Measurements from ENCODE around the gene FBLN5.

Gene FBLN5

GRCh38 chr14:91961297-91962220 lies 14.1 kb upstream of the FBLN5 start:
- CTCF ChIA-PET: interaction anchor here (0.6 to 2.0 kb wide), 4 partner anchors 35 to 1544 kb away, joined by 3 to 6 read pairs (median 4); no protein-coding TSS in a partner anchor
- H3K4me3 Mint-ChIP-seq: no peak overlapping the region
- H3K36me3 Mint-ChIP-seq: no peaks in the 10 kb centered on the region
- DNase-seq: no peak
- peaks cover 12% of the 10 kb centered on the region for H3K27me3 Mint-ChIP-seq
- H3K9me3 Mint-ChIP-seq: no peaks in the 10 kb centered on the region
- no peak overlapping the region for H3K27ac Mint-ChIP-seq
- H3K4me1 Mint-ChIP-seq: no peaks in the 10 kb centered on the region

DNA sequence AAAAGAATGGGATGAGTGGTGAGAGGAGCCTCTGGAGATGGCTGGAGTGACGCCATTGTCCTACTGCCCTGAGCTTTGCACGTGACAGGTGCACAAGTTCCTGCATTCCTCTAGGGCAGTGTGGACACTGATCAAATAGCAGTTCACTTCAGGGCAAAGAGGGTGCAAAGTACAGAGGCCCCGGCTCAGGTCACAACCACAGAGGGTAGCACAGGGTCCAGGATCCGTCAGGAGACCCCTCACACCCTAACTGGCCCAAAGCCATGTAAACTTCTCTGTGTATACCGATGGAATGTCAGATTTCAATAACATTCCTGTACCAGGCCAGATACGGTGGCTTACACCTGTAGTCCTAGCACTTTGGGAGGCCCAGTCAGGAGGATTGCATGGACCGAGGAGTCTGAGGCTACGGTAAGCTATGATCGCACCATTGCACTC lies 10.4 kb upstream of the FBLN5 start:
- no peak for DNase-seq
- H3K27ac Mint-ChIP-seq: no peak overlapping the region
- no peak overlapping the region for H3K4me3 Mint-ChIP-seq
- no peaks in the 10 kb centered on the region for H3K4me1 Mint-ChIP-seq
- CTCF ChIA-PET: no interaction called here
- H3K27me3 Mint-ChIP-seq: peaks cover 22% of the 10 kb centered on the region
- no peaks in the 10 kb centered on the region for H3K9me3 Mint-ChIP-seq
- no peaks in the 10 kb centered on the region for H3K36me3 Mint-ChIP-seq

DNA sequence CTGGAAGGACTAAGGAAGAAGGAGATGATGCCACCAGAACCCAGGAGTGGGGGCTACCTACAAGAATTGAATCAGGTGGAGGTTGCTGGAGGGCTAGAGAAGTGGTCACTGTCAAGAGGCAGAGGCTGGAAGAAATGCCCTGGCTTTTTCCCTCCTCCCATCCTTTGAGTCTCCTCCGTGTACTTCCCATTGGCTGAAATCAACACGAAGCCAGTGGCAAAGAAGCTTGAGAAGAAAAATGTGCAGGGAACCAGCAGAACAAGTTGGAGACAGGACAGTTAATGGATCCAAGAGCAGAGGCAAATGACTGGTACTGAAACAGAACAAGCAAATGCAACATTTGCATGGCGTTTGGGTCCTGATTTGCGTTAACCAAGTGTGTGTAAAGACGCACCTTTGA lies 9.1 kb upstream of the FBLN5 start:
- CTCF ChIA-PET: no interaction called here
- Mint-ChIP-seq H3K9me3 (no peaks in the 10 kb centered on the region), H3K4me1 (no peaks in the 10 kb centered on the region), H3K27me3 (peaks cover 22% of the 10 kb centered on the region), H3K36me3 (no peaks in the 10 kb centered on the region), H3K4me3 (no peak overlapping the region), H3K27ac (no peak overlapping the region)
- no peak for DNase-seq

GRCh38 chr14:91955168-91955567 lies 7.7 kb upstream of the FBLN5 start:
- peaks cover 27% of the 10 kb centered on the region for H3K27me3 Mint-ChIP-seq
- no peak for DNase-seq
- CTCF ChIA-PET: interaction anchor here (0.7 kb wide), 1 partner anchor 9 kb away, joined by 3 read pairs; no protein-coding TSS in a partner anchor
- H3K4me1 Mint-ChIP-seq: no peaks in the 10 kb centered on the region
- no peaks in the 10 kb centered on the region for H3K9me3 Mint-ChIP-seq
- H3K4me3 Mint-ChIP-seq: no peak overlapping the region
- H3K27ac Mint-ChIP-seq: no peak overlapping the region
- no peaks in the 10 kb centered on the region for H3K36me3 Mint-ChIP-seq

DNA sequence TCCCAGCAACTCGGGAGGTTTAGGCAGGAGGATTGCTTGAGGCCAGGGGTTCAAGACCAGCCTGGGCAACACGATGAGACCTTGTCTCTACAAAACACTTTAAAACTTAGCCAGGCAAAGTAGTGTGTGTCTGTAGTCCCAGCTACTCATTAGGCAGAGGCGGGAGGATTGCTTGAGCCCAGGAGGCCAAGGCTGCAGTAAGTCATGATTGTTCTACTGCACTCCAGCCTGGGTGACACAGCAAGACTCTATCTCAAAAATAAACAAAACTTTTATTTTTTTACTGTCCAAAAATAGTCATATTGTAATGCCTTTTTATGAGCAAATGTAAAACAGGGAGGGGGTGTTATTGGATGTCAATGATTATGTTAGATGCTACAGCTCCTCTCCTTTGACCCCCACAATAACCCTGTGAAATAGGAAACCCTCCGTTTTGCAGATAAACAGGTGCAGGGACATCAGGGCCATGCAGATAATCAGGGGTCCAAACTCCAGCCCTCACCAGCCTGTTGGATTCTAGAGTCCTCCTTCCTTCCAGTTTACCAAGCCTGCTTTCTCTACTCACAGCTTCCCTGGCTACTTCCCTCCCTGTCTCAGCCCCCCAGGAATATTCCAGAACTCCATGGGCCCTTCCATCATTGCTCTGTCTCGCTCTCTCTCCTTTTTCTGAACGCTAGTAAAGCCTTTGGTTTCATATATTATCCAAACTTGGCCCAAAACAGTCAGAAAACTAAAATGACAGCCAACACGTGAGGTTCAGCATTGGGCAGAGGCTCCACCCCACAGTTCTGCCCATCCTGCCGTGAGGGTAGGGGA lies 5.9 kb upstream of the FBLN5 start:
- H3K9me3 Mint-ChIP-seq: no peaks in the 10 kb centered on the region
- no peak for DNase-seq
- H3K27ac Mint-ChIP-seq: no peak overlapping the region
- H3K27me3 Mint-ChIP-seq: peaks cover 38% of the 10 kb centered on the region
- no peak overlapping the region for H3K4me3 Mint-ChIP-seq
- no peaks in the 10 kb centered on the region for H3K36me3 Mint-ChIP-seq
- H3K4me1 Mint-ChIP-seq: no peaks in the 10 kb centered on the region
- CTCF ChIA-PET: no interaction called here

- Mint-ChIP-seq H3K9me3 (no peaks in the 10 kb centered on the region), H3K4me1 (peaks cover 23% of the 10 kb centered on the region), H3K27ac (no peak overlapping the region), H3K27me3 (peaks cover 62% of the 10 kb centered on the region), H3K36me3 (no peaks in the 10 kb centered on the region), H3K4me3 (peak overlapping the region; percentile 79)
- DNase-seq: no peak
- CTCF ChIA-PET: no interaction called here
These were observed 646 bp downstream of the FBLN5 start for GRCh38 chr14:91946622-91947474.

- H3K36me3 Mint-ChIP-seq: no peaks in the 10 kb centered on the region
- H3K9me3 Mint-ChIP-seq: no peaks in the 10 kb centered on the region
- peaks cover 23% of the 10 kb centered on the region for H3K4me1 Mint-ChIP-seq
- peaks cover 62% of the 10 kb centered on the region for H3K27me3 Mint-ChIP-seq
- no peak for DNase-seq
- H3K4me3 Mint-ChIP-seq: no peak overlapping the region
- H3K27ac Mint-ChIP-seq: no peak overlapping the region
- CTCF ChIA-PET: no interaction called here
These were observed 1.5 kb downstream of the FBLN5 start for GRCh38 chr14:91945751-91946621.

DNA sequence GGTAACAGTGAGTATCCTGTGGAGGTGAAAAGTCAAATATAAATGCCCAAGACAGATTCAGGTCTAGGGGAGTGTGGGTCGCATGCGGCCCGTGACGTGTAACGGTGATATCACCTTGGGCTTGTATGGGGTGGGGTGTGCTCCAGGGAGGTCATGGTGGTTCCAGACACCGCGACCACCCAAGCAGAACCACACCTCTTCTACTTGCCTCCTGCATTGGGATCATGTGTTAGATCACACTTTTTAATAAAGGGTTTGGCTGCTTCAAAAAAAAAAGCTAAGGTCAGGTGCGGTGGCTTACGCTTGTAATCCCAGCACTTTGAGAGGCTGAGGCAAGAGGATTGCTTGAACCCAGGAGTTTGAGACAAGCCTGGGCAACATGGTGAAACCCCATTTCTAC lies 4.5 kb downstream of the FBLN5 start:
- Mint-ChIP-seq H3K27ac (no peak overlapping the region), H3K4me1 (peaks cover 20% of the 10 kb centered on the region), H3K27me3 (peaks cover 40% of the 10 kb centered on the region), H3K4me3 (no peak overlapping the region), H3K36me3 (no peaks in the 10 kb centered on the region), H3K9me3 (no peaks in the 10 kb centered on the region)
- CTCF ChIA-PET: interaction anchor here (0.7 kb wide), 1 partner anchor 518 kb away, joined by 3 read pairs; no protein-coding TSS in a partner anchor
- DNase-seq: no peak

DNA sequence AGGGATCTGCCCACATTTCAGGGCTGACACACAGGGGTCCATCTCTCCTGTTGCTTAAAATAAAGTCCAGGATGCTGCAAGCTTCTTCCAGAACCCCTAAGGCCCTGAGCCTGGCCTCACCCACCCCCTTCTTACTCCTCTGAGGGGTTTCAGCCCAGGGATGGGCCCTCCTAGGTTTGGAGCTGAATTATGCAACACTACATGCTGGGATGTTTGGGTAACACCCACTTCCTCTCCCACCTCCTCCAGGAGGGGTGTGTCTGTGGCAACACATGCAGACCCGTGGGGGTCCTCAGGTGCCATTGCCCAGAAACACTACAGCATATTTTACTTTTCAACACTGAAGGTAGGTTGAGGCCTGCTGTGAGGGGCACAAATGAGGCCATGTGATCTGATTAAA lies 5.4 kb downstream of the FBLN5 start:
- H3K4me3 Mint-ChIP-seq: no peak overlapping the region
- H3K27me3 Mint-ChIP-seq: peaks cover 32% of the 10 kb centered on the region
- peaks cover 16% of the 10 kb centered on the region for H3K4me1 Mint-ChIP-seq
- no peaks in the 10 kb centered on the region for H3K36me3 Mint-ChIP-seq
- no peaks in the 10 kb centered on the region for H3K9me3 Mint-ChIP-seq
- DNase-seq: no peak
- no peak overlapping the region for H3K27ac Mint-ChIP-seq
- CTCF ChIA-PET: no interaction called here

DNA sequence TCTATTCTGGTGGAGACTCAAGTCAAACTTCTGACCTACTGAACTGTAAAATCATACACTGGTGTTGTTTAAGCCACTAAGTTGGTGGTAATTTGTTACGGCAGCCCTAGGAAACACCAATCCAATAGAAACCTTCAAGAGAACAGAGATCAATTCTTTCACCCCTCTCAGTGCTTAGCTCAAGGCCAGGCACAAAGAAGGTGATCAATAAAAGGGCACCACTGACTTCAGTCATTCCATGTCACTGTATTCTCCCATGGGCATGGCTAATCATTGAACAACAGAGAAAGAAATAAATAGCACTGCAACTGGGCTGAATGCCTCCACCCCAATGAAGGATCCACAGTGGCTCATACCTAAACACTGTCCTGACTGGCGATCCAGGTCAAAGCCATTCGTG lies 7.3 kb downstream of the FBLN5 start:
- peaks cover 15% of the 10 kb centered on the region for H3K27me3 Mint-ChIP-seq
- no peak overlapping the region for H3K4me3 Mint-ChIP-seq
- H3K27ac Mint-ChIP-seq: no peak overlapping the region
- DNase-seq: no peak
- peaks cover 8% of the 10 kb centered on the region for H3K4me1 Mint-ChIP-seq
- no peaks in the 10 kb centered on the region for H3K36me3 Mint-ChIP-seq
- no peaks in the 10 kb centered on the region for H3K9me3 Mint-ChIP-seq
- CTCF ChIA-PET: no interaction called here

GRCh38 chr14:91935586-91935985 lies 11.9 kb downstream of the FBLN5 start:
- no peaks in the 10 kb centered on the region for H3K4me1 Mint-ChIP-seq
- H3K36me3 Mint-ChIP-seq: no peaks in the 10 kb centered on the region
- H3K4me3 Mint-ChIP-seq: no peak overlapping the region
- no peak for DNase-seq
- CTCF ChIA-PET: no interaction called here
- H3K27ac Mint-ChIP-seq: no peak overlapping the region
- peaks cover 13% of the 10 kb centered on the region for H3K27me3 Mint-ChIP-seq
- H3K9me3 Mint-ChIP-seq: no peaks in the 10 kb centered on the region

DNA sequence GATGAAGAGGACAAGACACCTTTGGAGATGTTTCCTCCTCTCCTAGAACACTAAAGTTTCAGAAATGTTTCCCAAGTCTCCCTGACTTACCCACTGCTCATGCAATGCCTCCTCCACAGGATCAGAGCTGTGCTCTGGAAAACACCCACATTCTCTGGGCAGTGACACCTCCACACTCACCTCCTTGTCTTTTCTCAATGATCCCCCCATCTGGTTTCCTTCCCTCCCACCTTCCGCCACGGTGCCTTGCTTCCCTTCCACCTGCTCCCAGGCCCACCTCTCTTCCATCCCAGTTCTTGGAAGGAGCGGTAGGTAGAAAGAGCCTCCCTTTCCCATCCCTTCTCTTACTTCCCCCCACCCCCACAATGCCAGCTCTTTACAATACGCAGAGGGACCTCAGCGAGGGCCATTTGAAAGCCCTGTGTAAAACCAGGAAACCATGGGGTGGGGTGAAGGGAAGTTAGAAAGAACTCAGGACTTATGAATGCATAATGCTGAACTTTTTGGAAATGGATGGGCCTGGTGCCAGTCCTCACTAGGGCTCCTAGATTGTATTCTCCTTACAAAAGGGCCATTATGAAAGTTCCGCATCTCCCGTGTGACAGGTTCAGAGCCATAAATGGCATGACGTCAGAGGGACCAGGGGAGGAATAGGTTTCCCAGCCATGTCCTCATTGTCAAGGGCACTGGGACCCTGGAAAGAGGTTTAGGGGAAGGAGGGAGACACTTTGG lies 12.8 kb downstream of the FBLN5 start:
- Mint-ChIP-seq H3K36me3 (no peaks in the 10 kb centered on the region), H3K4me1 (no peaks in the 10 kb centered on the region), H3K27ac (no peak overlapping the region), H3K27me3 (peaks cover 13% of the 10 kb centered on the region), H3K4me3 (no peak overlapping the region), H3K9me3 (no peaks in the 10 kb centered on the region)
- DNase-seq: no peak
- CTCF ChIA-PET: no interaction called here

All from activated naive CD4-positive, alpha-beta T cell treated with anti-CD3 and anti-CD28 coated beads, Interleukin-2, amount 10 ng/mL, durations not matched to agents 7 days and 5 days (primary cell).